Measurements from ENCODE around the gene STAT5B.
"Not testable (repeated sequence)": the region's sequence is repeated elsewhere in the genome, so short reads cannot be mapped to it uniquely, and the experiment has no call there.

STAT5B gene

GRCh38 chr17:42227849-42228700, 48.1 kb downstream of the STAT5B start:
- no peak for DNase-seq

DNA sequence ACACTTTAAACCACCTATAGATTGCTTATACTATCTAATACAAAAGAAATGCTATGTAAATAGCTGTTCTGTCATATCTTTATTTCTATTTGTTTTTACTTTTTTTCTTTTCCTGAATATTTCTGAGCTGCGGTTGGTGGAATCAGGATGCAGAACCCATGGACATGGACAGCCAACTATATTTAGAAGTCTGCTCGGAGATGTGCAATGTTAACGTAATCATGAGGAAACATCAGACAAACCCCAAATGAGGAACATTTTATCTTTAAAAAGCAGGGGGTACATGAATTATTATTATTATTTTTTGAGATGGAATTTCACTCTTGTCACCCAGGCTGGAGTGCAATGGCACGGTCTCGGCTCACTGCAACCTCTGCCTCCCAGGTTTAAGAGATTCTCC, 50.5 kb downstream of the STAT5B start:
- no peak for DNase-seq

- DNase-seq: no peak
These were observed 51.5 kb downstream of the STAT5B start for GRCh38 chr17:42224651-42225050.

DNA sequence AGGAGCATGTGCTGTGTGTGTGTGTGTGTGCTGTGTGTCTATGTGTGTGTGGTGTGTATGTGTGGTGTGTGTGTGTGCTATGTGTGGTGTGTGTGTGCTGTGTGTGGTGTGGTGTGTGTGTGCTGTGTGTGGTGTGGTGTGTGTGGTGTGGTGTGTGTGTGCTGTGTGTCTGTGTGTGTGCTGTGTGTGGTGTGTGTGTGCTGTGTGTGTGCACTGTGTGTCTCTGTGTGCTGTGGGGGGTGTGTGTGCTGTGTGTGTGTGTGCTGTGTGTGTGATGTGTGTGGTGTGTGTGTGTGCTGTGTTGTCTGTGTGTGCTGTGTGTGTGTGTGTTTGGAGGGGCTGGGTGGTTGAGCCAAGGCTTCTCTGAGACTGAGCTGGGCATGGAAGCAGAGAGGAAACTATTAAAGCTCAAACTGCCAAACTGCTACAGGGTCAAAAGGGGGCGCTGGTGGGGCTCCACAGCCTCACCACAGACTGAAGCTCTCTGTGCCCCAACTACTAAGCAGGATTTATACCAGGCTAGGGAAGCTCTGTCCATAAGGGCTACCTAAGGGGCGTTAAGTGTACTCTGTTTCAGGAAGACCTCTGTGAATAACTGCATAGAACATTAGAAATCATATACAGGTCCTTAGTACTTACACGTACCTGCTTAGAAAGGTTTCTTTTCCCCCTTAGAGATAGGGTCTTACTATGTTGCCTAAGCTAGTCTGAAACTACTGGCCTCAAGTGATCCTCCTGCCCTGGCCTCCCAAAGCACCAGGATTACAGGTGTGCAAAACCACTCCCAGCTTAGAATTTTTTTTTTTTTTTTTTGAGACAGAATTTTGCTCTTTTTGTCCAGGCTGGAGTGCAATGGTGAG, 54.1 kb downstream of the STAT5B start:
- DNase-seq: peak; percentile 33

DNA sequence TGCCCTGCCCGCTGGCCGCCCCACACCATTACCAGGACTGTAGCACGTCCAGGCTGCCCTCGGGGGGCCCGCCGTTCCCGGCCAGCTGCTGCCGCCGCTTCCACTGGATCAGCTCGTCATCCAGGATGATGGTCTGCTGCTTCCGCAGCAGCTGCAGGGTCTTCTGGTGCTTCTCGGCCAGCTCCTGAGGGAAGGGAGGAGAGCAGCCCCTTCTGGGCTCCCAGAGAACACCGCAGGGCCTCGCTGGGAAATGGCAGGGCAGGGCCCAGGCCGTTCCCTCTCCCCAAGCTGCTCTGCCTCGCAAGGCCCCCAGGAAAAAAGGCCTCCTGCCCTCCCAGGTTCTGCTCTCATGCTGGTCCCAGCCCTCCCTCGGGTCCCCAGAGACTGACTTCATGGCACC, 56.9 kb downstream of the STAT5B start:
- DNase-seq: not testable (repeated sequence)

GRCh38 chr17:42214156-42214555, 62.0 kb downstream of the STAT5B start:
- DNase-seq: no peak

DNA sequence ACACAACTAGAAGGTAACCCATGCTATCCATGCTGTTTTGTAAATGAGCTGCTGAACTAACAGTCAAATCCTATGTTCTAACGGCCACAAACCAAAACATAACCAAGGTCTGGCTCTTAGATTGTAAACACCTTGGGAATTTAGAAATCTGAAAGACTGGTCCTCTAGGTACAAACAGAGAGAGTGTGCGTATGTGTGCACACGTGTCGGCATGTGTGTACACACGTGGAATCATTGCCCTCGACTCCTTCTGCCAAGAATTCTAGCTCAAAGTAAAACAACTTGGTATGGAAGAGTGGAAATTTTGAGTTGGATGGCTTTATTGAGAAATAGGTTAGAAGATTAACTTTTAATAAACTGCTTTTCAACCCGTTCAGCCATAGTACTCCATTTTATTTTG, 63.8 kb downstream of the STAT5B start:
- DNase-seq: no peak

GRCh38 chr17:42211921-42212341, 64.3 kb downstream of the STAT5B start:
- DNase-seq: not testable (repeated sequence)

GRCh38 chr17:42210046-42210445, 66.1 kb downstream of the STAT5B start:
- no peak for DNase-seq

DNA sequence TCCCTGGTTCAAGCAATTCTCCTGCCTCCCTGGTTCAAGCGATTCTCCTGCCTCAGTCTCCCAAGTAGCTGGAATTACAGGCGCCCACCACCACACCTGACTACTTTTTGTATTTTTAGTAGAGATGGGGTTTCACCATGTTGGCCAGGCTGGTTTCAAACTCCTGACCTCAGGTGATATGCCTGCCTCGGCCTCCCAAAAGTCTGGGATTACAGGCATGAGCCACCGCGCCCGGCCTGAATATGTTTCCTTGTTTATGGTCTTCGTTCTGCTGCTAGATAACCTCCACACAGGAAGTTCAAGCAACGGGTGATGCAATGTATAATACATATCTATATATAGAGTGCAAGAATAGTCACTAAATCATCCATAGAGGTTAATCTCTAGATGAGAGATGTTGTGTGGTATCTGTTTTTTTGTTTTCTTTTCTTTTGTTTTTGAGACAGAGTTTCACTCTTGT, 70.0 kb downstream of the STAT5B start:
- DNase-seq: not testable (repeated sequence)

DNA sequence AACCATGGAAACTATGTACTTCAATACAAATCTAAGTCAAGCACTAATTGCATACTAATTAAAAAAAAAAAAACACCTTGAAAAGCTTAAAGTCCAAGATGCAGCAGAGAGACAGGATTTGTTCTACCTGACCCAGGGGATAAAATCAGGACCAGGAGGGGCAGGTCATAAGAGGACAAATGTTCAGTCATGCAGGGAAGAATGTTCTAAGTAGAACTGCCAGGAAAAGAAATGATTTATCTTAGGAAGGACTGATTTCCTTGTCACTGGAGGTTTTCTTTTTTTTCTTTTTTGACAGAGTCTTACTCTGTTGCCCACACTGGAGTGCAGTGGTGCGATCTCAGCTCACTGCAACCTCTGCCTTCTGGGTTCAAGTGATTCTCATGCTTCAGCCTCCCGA, 72.8 kb downstream of the STAT5B start:
- no peak for DNase-seq

GRCh38 chr17:42202696-42203095, 73.5 kb downstream of the STAT5B start:
- DNase-seq: no peak

DNA sequence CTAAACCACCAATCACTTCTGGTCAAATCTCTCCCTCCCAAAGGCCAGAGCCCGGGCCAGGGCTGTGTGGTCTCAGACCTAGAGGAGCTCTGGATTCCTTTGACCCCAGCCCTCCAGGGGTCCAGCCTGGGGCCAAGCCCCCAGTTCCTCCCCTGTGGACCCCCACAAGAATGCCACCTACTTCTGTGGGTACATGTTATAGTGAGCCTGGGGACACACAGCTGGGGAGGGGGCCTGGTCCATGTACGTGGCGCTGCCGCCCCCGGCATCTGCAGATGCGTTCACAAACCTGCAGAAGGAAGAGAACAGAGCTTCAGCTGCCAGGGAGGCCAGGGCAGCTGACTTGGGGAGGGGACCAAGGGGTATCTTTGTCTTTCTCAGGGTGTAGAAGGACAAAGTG, 74.0 kb downstream of the STAT5B start:
- DNase-seq: no peak

GRCh38 chr17:42201458-42201772, 74.8 kb downstream of the STAT5B start:
- no peak for DNase-seq

- DNase-seq: no peak
These were observed 75.3 kb downstream of the STAT5B start for GRCh38 chr17:42200706-42201457.

- DNase-seq: no peak
These were observed 76.7 kb downstream of the STAT5B start for GRCh38 chr17:42199416-42200011.

DNA sequence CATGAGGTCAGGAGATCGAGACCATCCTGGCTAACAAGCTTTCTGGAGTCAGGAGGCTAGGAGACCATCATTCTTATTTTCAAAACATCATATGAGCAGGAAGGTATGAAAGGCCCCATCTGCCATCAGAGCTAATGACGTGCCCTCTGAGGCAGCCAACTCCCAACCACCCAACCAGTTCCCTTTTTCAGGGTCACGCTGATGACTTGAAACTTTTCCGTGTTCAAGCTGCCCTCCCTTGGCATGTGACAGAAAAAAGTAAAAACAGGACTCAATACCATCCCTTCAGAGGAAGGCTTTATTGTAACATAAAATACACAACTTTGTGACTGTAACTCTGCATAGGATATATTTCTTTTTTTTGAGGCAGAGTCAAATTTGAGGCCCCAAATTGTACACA, 77.3 kb downstream of the STAT5B start:
- DNase-seq: no peak

DNA sequence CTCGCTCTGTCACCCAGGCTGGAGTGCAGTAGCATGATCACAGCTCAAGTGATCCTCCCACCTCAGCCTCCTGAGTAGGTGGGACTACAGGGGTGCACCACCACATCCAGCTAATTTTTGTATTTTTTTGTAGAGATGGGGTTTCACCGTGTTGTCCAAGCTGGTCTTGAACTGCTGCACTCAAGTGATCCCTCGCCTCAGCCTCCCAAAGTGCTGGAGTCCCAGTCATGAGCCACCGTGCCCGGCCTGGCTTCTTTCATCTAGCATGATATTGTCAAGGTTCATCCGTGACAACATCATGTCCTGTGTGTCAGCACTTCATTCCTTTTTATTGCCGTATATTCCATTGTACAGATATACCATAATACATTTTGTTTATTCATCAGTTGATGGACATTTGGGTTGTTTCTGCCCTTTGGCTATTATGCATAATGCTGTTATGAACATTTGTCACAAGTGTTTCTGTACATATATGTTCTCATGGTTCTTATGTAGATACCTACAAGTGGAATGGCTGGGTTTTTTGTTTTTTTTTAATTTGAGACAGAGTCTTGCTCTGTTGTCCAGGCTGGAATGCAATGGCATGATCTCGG, 78.5 kb downstream of the STAT5B start:
- DNase-seq: no peak

DNA sequence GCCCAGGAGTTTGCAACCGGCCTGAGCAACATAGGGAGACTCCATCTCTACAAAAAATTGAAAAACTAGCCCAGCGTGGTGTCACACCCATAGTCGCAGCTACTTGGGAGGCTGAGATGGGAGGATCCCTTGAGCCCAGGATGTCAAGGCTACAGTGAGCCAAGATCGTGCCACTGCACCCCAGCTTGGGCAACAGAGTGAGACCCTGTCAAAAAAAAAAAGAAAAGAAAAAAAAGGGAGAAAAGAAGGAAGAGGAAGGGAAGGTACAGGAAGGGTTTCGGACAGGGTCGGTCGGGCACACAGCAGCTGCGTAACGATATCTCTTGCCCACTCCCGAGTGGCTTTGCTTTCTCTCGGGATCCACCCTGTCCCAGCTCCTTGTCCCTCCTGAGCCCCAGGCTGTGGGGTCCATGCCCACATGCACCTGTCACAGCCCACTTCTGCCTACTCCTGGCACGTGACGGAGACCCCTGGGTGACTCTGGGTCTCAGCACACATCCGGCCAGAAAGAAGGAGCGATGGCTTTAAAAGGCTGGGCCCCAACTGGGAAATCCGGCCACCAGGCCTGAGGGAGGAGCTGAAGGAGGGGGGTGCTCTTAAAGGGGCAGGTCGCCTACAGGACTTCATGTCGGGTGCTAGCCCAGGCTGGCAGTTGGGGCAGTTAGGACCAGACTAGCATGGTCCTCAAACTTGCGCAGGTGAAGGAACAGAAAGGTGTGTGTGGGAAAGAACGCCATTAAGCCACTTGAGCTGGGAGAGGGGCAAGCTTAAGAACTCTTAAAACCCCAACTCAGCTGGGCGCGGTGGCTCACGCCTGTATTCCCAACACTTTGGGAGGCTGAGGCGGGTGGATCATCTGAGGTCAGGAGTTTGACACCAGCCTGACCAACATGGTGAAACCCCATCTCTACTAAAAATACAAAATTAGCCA, 82.0 kb downstream of the STAT5B start, which contains the start of gene GHDC:
TSS of gene GHDC (minus strand) at position 526 of the 931 bp plus-strand sequence. CDS start 913 bp downstream, outside the sequence.
- DNase-seq: peak; percentile 88

GRCh38 chr17:42193216-42193968, 82.8 kb downstream of the STAT5B start:
- no peak for DNase-seq
